Measurements from ENCODE around the gene TSPAN19. TPM values are rescaled to one million over a fixed set of nuclear protein-coding genes. Genes with fewer than 3 reads are reported as not detected.
"Not testable (repeated sequence)": the region's sequence is repeated elsewhere in the genome, so short reads cannot be mapped to it uniquely, and the experiment has no call there.

TSPAN19 gene
- total RNA-seq, 1 experiment from 2014 or later, result not detected

GRCh38 chr12:85007836-85008235 is 28.2 kb downstream of the TSPAN19 start:
- Histone ChIP-seq H3K79me2 (ENCODE audit: low read length) (no peaks in the 10 kb centered on the region), H3K27me3 (ENCODE audit: low read length) (no peaks in the 10 kb centered on the region), H3K4me3 (ENCODE audit: low read length) (no peak overlapping the region), H2AFZ (ENCODE audit: low read length) (no peak overlapping the region), H3K9me2 (replicated peaks; ENCODE audit: low read length) (no peaks in the 10 kb centered on the region), H3K4me2 (ENCODE audit: low read length) (peak overlapping the region; percentile 31; the same call in 1 of the 2 replicates), H3K9me3 (ENCODE audit: low read length) (no peaks in the 10 kb centered on the region), H3F3A (ENCODE audit: low read length, unreplicated experiment) (no peaks in the 10 kb centered on the region), H4K20me1 (ENCODE audit: low read length) (no peaks in the 10 kb centered on the region), H3K27ac (ENCODE audit: low read length) (no peak overlapping the region), H3K9ac (ENCODE audit: low read length) (no peak overlapping the region), H3K36me3 (ENCODE audit: low read depth, low read length) (no peaks in the 10 kb centered on the region), H3K4me1 (ENCODE audit: insufficient read depth, low read length) (peaks cover 10% of the 10 kb centered on the region)
- peak; percentile 79 for DNase-seq
- intact Hi-C loops (cut with micrococcal nuclease), result loop anchor here (1.0 kb wide), 1 partner anchor 8 kb away; no protein-coding TSS in a partner anchor
- no TSS peak for BruUV-seq (replicated peaks)
- ChIA-PET POLR2A (ENCODE audit: unreplicated experiment) (interaction anchor here (0.6 kb wide), 1 partner anchor 251 kb away, joined by 3 read pairs; no protein-coding TSS in a partner anchor), CTCF (interaction anchor here (0.6 kb wide), 2 partner anchors 107 to 546 kb away, joined by 3 read pairs; no protein-coding TSS in a partner anchor)
- TF ChIP-seq CTCF (conservative IDR thresholded peaks at IDR 0.05; ENCODE audit: low read depth, low read length), result no peak
- no peak for TF ChIP-seq EZH2phosphoT487 (IDR thresholded peaks at IDR 0.05; ENCODE audit: borderline replicate concordance, low read length)
- TF ChIP-seq EZH2 (IDR thresholded peaks at IDR 0.05; ENCODE audit: low read length, unreplicated experiment), result no peak
- ATAC-seq, result peak; percentile 95

- Histone ChIP-seq H3K9ac (ENCODE audit: low read length) (no peak overlapping the region), H3F3A (ENCODE audit: low read length, unreplicated experiment) (no peaks in the 10 kb centered on the region), H3K27me3 (ENCODE audit: low read length) (no peaks in the 10 kb centered on the region), H2AFZ (ENCODE audit: low read length) (no peak overlapping the region), H3K9me2 (replicated peaks; ENCODE audit: low read length) (no peaks in the 10 kb centered on the region), H3K79me2 (ENCODE audit: low read length) (no peaks in the 10 kb centered on the region), H3K4me2 (ENCODE audit: low read length) (no peak overlapping the region), H3K4me3 (ENCODE audit: low read length) (no peak overlapping the region), H3K36me3 (ENCODE audit: low read depth, low read length) (no peaks in the 10 kb centered on the region), H3K9me3 (ENCODE audit: low read length) (no peaks in the 10 kb centered on the region), H3K4me1 (ENCODE audit: insufficient read depth, low read length) (peaks cover 10% of the 10 kb centered on the region), H3K27ac (ENCODE audit: low read length) (no peak overlapping the region), H4K20me1 (ENCODE audit: low read length) (no peaks in the 10 kb centered on the region)
- no peak for DNase-seq
- TF ChIP-seq CTCF (conservative IDR thresholded peaks at IDR 0.05; ENCODE audit: low read depth, low read length) (no peak), EZH2 (IDR thresholded peaks at IDR 0.05; ENCODE audit: low read length, unreplicated experiment) (no peak), EZH2phosphoT487 (IDR thresholded peaks at IDR 0.05; ENCODE audit: borderline replicate concordance, low read length) (no peak)
- no TSS peak for BruUV-seq (replicated peaks)
- intact Hi-C loops (cut with micrococcal nuclease), result no loop called here
- ATAC-seq, result no peak
- ChIA-PET CTCF (no interaction called here), POLR2A (ENCODE audit: unreplicated experiment) (no interaction called here)
Observed at GRCh38 chr12:85006206-85006605, 29.9 kb downstream of the TSPAN19 start.

GRCh38 chr12:85005615-85006014 is 30.5 kb downstream of the TSPAN19 start:
- H3K79me2 ChIP-seq (ENCODE audit: low read length), result no peaks in the 10 kb centered on the region
- no peaks in the 10 kb centered on the region for H3K9me2 ChIP-seq (replicated peaks; ENCODE audit: low read length)
- H3K4me1 ChIP-seq (ENCODE audit: insufficient read depth, low read length), result peaks cover 10% of the 10 kb centered on the region
- H4K20me1 ChIP-seq (ENCODE audit: low read length), result no peaks in the 10 kb centered on the region
- no peak overlapping the region for H3K4me2 ChIP-seq (ENCODE audit: low read length)
- TF ChIP-seq EZH2phosphoT487 (IDR thresholded peaks at IDR 0.05; ENCODE audit: borderline replicate concordance, low read length) (no peak), EZH2 (IDR thresholded peaks at IDR 0.05; ENCODE audit: low read length, unreplicated experiment) (no peak)
- no peak for ATAC-seq
- no peak overlapping the region for H3K9ac ChIP-seq (ENCODE audit: low read length)
- H2AFZ ChIP-seq (ENCODE audit: low read length), result no peak overlapping the region
- H3K4me3 ChIP-seq (ENCODE audit: low read length), result no peak overlapping the region
- H3K9me3 ChIP-seq (ENCODE audit: low read length), result no peaks in the 10 kb centered on the region
- H3K27me3 ChIP-seq (ENCODE audit: low read length), result no peaks in the 10 kb centered on the region
- no peaks in the 10 kb centered on the region for H3F3A ChIP-seq (ENCODE audit: low read length, unreplicated experiment)
- POLR2A ChIA-PET (ENCODE audit: unreplicated experiment), result no interaction called here
- no peak for DNase-seq
- intact Hi-C loops (cut with micrococcal nuclease), result no loop called here
- H3K27ac ChIP-seq (ENCODE audit: low read length), result no peak overlapping the region
- CTCF ChIA-PET, result no interaction called here
- no peaks in the 10 kb centered on the region for H3K36me3 ChIP-seq (ENCODE audit: low read depth, low read length)
- BruUV-seq (replicated peaks), result no TSS peak

- H3K9me3 ChIP-seq (ENCODE audit: low read length); H3K36me3 ChIP-seq (ENCODE audit: low read depth, low read length); H4K20me1 ChIP-seq (ENCODE audit: low read length); H3F3A ChIP-seq (ENCODE audit: low read length, unreplicated experiment); intact Hi-C loops (cut with micrococcal nuclease); BruUV-seq (replicated peaks); H3K79me2 ChIP-seq (ENCODE audit: low read length); ATAC-seq; H3K27me3 ChIP-seq (ENCODE audit: low read length); H3K27ac ChIP-seq (ENCODE audit: low read length); CTCF ChIA-PET; H3K9me2 ChIP-seq (replicated peaks; ENCODE audit: low read length); DNase-seq; H3K4me2 ChIP-seq (ENCODE audit: low read length); H3K9ac ChIP-seq (ENCODE audit: low read length); H3K4me1 ChIP-seq (ENCODE audit: insufficient read depth, low read length); POLR2A ChIA-PET (ENCODE audit: unreplicated experiment); H2AFZ ChIP-seq (ENCODE audit: low read length); H3K4me3 ChIP-seq (ENCODE audit: low read length): not testable (repeated sequence)
Observed at GRCh38 chr12:85005047-85005446, 31.0 kb downstream of the TSPAN19 start.
